Skin of body (tissue), 2 donors: Measurements from ENCODE around the gene PPARGC1A. TPM values are rescaled to one million over a fixed set of nuclear protein-coding genes. Genes with fewer than 3 reads are reported as not detected.

Source experiments
- DNase-seq: peaks from one replicate; lab custom pipeline; 2025; lab: John Stamatoyannopoulos, UW
- total RNA-seq: library from RNA; depleted of rRNA; stranded (reverse); fragments of >200 nt; gene quantifications from one replicate; pipeline ENCODE4 v1.2.3, GENCODE V29; 2014

PPARGC1A gene
- total RNA-seq, 1 donor from 2014 or later = 10.6 TPM

- DNase-seq = no peak
Measured at GRCh38 chr4:23911675-23912455, 22.0 kb upstream of the PPARGC1A start.

- no peak for DNase-seq
Measured at GRCh38 chr4:23909671-23910070, 19.8 kb upstream of the PPARGC1A start.

- DNase-seq = no peak
Measured at GRCh38 chr4:23906839-23907238, 17.0 kb upstream of the PPARGC1A start.

GRCh38 chr4:23904639-23905071, 14.8 kb upstream of the PPARGC1A start:
- DNase-seq = no peak

- no peak for DNase-seq
Measured at GRCh38 chr4:23903859-23904438, 14.1 kb upstream of the PPARGC1A start.

GRCh38 chr4:23902222-23902804, 12.5 kb upstream of the PPARGC1A start:
- DNase-seq = no peak

GRCh38 chr4:23900636-23901035, 10.8 kb upstream of the PPARGC1A start:
- no peak for DNase-seq

GRCh38 chr4:23899565-23899964, 9.7 kb upstream of the PPARGC1A start:
- DNase-seq = no peak

- DNase-seq = no peak
Measured at GRCh38 chr4:23897564-23898109, 7.8 kb upstream of the PPARGC1A start.

- no peak for DNase-seq
Measured at GRCh38 chr4:23894021-23894420, 4.2 kb upstream of the PPARGC1A start.

GRCh38 chr4:23891064-23891421, 1.2 kb upstream of the PPARGC1A start:
- DNase-seq = no peak

GRCh38 chr4:23890369-23891063, 669 bp upstream of the PPARGC1A start:
- DNase-seq = no peak

GRCh38 chr4:23889391-23889790, 456 bp downstream of the PPARGC1A start:
- peak; percentile 39 for DNase-seq

- DNase-seq = peak; percentile 87
Measured at GRCh38 chr4:23888421-23889319, 1.2 kb downstream of the PPARGC1A start.

- no peak for DNase-seq
Measured at GRCh38 chr4:23887989-23888388, 1.9 kb downstream of the PPARGC1A start.

- no peak for DNase-seq
Measured at GRCh38 chr4:23887173-23887572, 2.7 kb downstream of the PPARGC1A start.

GRCh38 chr4:23885943-23886590, 3.8 kb downstream of the PPARGC1A start:
- no peak for DNase-seq

- no peak for DNase-seq
Measured at GRCh38 chr4:23884741-23885140, 5.1 kb downstream of the PPARGC1A start.

GRCh38 chr4:23884261-23884660, 5.6 kb downstream of the PPARGC1A start:
- DNase-seq = no peak

GRCh38 chr4:23882976-23883531, 6.8 kb downstream of the PPARGC1A start:
- DNase-seq = no peak
